HG02623 (cell line): ENCODE measurements around the gene PRRC2C.

Experiments used
- ATAC-seq: cut with Tn5 transposase; IDR thresholded peaks from one replicate; pipeline ENCODE4 v1.9.1; 2021; ENCODE audit warnings: moderate library complexity; ENCODE audit not compliant: unreplicated experiment

PRRC2C gene

DNA sequence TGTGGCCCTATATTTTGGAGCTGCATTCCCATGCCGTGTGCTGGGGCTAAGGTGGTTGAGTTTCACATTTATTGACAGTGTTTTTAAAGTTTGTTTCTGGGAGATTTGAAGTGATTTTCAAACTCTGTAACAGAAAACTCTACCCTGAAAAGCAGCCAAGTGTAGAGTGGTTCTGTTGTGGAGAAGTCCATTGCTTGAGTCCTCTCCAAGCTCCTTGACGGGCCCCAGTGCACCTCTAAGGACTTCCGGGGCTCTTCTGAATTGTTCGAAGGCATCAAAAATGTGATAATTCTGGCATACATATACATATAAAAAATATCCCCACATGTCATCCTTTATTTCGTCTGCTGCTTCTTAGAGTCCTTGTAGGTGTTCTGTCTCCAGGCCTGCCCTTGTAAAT is 141.7 kb downstream of the PRRC2C start:
- no peak for ATAC-seq

DNA sequence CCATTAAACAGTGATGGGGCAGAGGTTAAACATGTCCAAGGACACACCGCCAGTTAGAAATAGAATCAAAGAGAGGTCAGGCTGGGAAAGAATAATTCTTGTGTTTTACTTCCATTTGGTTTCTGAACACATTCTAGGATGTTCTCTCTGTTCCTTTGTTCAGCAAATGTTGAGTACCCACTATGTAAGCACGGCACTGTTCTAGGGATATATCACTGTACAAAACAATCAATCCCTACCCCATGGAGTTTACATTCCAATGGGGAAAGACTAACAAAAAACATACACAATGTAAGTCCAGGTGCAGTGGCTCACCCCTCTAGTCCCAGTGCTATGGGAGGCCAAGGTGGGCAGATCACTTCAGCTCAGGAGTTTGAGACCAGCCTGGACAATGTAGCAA is 142.9 kb downstream of the PRRC2C start:
- ATAC-seq = no peak

DNA sequence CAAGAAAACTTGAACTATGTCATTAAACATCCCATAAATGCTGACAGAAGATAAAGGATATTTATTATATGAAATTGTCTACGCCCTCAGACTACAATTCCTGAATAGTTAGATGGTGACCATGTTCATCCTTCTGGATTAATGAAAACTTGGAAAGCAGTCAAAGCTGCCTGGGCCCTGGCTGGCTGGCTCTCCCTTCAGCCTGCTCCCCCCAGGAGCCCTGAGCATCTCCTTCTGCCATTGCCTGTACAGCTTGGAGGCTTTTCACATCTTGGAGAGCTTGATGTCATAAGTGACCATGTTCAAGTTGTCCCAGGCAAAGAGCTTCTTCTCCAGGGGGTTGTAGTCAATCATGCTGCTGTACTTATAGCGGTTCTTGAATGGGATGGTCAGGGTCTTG is 150.3 kb downstream of the PRRC2C start:
- no peak for ATAC-seq

DNA sequence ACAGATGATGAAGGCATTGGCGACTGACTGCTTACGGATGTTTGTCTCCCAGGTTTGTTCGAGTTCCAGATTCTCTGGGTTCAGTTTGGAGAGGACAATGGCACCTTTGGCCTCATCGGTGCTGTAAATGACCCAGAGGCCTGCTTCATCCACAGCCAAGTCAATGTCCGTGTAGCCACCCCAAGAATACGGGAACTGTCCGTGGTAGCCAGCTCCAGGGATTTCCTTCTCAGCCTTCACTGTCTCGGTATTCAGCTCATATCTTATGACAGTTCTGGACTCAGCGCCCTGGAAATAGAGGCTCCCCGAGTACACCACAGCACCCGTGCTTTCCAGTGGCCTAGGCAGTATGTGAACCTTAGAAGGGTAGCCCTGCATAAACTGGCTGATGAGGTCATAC is 150.8 kb downstream of the PRRC2C start:
- no peak for ATAC-seq

DNA sequence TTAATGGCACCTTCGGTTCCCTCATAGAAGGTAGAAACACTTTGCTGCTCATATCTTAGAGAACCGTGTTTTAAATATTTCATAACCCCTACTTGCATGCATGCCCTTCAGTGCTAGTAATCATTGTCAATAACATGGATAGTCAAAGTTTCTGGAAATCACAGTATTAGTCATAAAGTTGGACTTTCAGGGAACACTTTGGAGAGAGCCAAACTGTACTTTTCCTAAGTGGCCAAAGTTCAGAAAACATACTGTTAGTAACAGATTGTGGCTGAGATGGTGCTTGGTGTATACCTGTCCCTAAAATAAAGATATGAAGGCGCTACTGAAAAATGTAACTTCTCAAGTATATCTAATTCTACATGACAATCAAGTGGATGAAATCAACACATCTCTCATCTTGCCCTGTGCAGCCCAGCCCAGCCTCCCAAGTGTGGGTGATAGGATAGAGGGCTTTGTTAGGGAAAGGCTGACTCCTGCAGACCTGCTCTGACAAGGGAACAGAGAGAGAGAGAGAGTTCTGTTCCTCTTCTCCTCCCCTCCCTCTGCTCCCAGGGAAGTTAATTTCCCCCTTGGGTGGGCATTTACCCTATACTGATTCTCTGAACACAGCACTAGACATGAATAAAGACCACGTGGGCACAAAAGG is 152.7 kb downstream of the PRRC2C start:
- ATAC-seq = no peak

DNA sequence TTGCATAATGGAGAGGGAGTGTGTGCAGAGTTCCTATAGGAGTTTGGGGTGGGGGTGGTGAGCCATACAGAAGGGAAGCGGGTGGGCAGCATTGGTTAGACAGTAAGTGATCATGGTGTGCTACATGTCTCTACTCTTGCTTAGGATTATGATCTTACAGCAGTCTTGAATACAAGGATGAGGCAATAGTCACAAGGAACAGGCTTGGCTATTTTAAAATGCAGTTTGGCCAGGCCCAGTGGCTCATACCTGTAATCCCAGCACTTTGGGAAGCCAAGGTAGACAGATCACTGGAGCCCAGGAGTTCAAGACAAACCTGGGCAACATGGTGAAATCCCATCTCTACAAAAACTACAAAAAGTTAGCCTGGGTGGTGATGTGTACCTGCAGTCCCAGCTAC is 154.9 kb downstream of the PRRC2C start:
- no peak for ATAC-seq

DNA sequence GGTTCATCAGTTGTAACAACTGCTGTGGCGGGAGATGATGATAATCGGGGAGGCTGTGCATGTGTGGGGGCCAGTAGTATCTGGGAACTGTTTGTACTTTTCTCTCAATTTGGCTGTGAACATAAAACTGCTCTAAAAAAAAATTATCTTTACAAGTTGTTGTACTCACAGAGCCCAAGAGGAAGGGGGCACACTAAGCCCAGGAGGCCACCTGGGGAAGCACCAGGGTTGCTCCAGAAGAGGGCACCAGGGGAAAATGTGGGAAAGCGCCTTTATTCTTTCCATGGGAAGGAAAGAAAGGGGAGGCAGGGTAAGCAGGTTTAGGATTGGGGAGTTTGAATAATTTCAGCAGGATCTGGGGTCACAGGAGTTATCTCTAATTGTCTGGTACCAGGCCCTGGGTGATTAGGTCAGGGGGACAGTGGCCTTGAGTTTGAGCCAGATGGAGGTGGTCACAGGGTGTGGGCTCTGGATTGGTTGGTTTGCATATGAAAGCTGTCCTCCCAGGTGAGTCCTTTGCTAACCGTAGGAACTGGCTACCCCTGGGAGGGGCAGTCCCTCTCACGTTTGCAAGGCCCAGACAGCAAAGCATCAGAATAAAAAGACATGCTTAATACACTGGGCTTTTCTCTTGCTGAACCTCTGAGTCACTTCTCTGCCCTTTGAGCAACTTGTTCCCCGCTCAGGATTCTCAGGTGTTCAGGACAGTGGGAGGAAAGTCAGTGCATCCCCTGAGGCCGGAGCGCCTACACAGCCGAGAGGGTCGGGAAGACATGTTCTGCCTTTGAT is 155.9 kb downstream of the PRRC2C start:
- no peak for ATAC-seq

DNA sequence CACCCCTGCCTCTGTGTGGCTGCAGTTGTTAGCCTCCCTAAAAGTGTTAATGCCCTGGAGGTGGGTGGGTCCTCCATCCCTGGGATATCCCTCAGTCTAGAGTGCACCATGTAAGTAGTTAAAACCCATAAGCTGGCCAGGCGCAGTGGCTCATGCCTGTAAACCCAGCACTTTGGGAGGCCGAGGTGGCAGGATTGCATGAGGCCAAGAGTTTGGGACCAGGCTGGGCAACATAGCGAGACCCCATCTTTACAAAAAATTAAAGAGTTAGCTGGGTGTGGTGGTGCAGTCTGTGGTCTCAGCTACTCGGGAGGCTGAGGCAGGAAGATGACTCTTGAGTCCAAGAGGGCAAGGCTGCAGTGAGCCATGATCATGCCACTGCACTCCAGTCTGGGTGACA is 156.9 kb downstream of the PRRC2C start:
- no peak for ATAC-seq
